GM12892 (cell line): ENCODE measurements around the gene SCUBE1.

ENCODE experiments used
- POLR2A ChIP-seq: IDR thresholded peaks from 2 replicates; pipeline ENCODE4 v1.6.1; 2011; ENCODE audit warnings: low read depth, low read length, control low read depth
- POLR2AphosphoS5 ChIP-seq: IDR thresholded peaks from 2 replicates; pipeline ENCODE4 v1.6.1; 2011; ENCODE audit warnings: low read depth, low read length, control low read depth

- no peak for TF ChIP-seq POLR2AphosphoS5
- no peak for TF ChIP-seq POLR2A
These were observed 161.1 kb downstream of the SCUBE1 start for GRCh38 chr22:43182118-43182517.
